Keratinocyte (primary cell): ENCODE data around the gene GLYATL1. TPM values are rescaled to one million over a fixed set of nuclear protein-coding genes. Genes with fewer than 3 reads are reported as not detected.

Experiments
- DNase-seq: peaks from one replicate; pipeline ENCODE4 v3.0.0-alpha.2; 2011; ENCODE audit warnings: low read depth, missing footprints, low spot score
- FAIRE-seq: peaks from 2 replicates; lab custom pipeline; 2011; peaks lifted over from hg19 to GRCh38; lab: Jason Lieb, UNC
- H2AFZ ChIP-seq: 2 replicates; pipeline ENCODE4 v1.6.0; 2012; ENCODE audit warnings: low read length, control low read depth, inconsistent platforms; ENCODE audit not compliant: control insufficient read depth
- H3K27ac ChIP-seq: 2 replicates; pipeline ENCODE4 v1.5.1; 2011; ENCODE audit warnings: low read length; ENCODE audit not compliant: control insufficient read depth, insufficient read depth
- H3K27me3 ChIP-seq: 3 replicates; pipeline ENCODE4 v1.6.0; 2011; ENCODE audit warnings: low read length; ENCODE audit not compliant: control insufficient read depth, insufficient read depth; ENCODE audit errors: extremely low read depth
- H3K36me3 ChIP-seq, 2 experiments: 2 replicates in 1 of 2; 3 replicates in 1 of 2; pipeline ENCODE4 v1.5.1; 2011; ENCODE audit warnings: low read length in 2 of 2, mild to moderate bottlenecking in 1 of 2; ENCODE audit not compliant: control insufficient read depth in 2 of 2, insufficient read depth in 2 of 2; ENCODE audit errors: extremely low read depth in 1 of 2
- H3K4me1 ChIP-seq: 3 replicates; pipeline ENCODE4 v1.5.1; 2011; ENCODE audit warnings: low read length; ENCODE audit not compliant: control insufficient read depth, insufficient read depth; ENCODE audit errors: extremely low read depth
- H3K4me2 ChIP-seq: 3 replicates; pipeline ENCODE4 v1.6.0; 2011; ENCODE audit warnings: low read depth, low read length; ENCODE audit not compliant: control insufficient read depth, insufficient read depth; ENCODE audit errors: extremely low read depth
- H3K4me3 ChIP-seq, 3 experiments: fragments of 200-600 bp in 1 of 3; sonication (generic) in 1 of 3; 2 replicates in 2 of 3; 3 replicates in 1 of 3; pipeline ENCODE4 v1.5.1; 2011 to 2016; ENCODE audit warnings: low read length in 3 of 3, mild to moderate bottlenecking in 3 of 3, control low read depth in 2 of 3, inconsistent platforms in 1 of 3, low read depth in 1 of 3, mixed read lengths in 1 of 3, mixed run types in 1 of 3, moderate library complexity in 1 of 3; ENCODE audit not compliant: control insufficient read depth in 2 of 3, insufficient read depth in 2 of 3; ENCODE audit errors: extremely low read depth in 1 of 3
- H3K79me2 ChIP-seq: 2 replicates; pipeline ENCODE4 v1.6.0; 2012; ENCODE audit warnings: low read length; ENCODE audit not compliant: control insufficient read depth, insufficient read depth
- H3K9ac ChIP-seq: 3 replicates; pipeline ENCODE4 v1.6.0; 2011; ENCODE audit warnings: low read length; ENCODE audit not compliant: control insufficient read depth, insufficient read depth; ENCODE audit errors: extremely low read depth
- H3K9me1 ChIP-seq: 3 replicates; pipeline ENCODE4 v1.6.0; 2011; ENCODE audit warnings: low read length; ENCODE audit not compliant: control insufficient read depth, insufficient read depth; ENCODE audit errors: extremely low read depth
- H3K9me3 ChIP-seq: 2 replicates; pipeline ENCODE4 v1.5.1; 2012; ENCODE audit warnings: low read depth, low read length; ENCODE audit not compliant: control insufficient read depth
- H4K20me1 ChIP-seq: 3 replicates; pipeline ENCODE4 v1.6.0; 2011; ENCODE audit warnings: low read length; ENCODE audit not compliant: control insufficient read depth, insufficient read depth; ENCODE audit errors: extremely low read depth
- EZH2 ChIP-seq: IDR thresholded peaks from one replicate; pipeline ENCODE4 v1.6.1; 2012; ENCODE audit warnings: inconsistent platforms, mild to moderate bottlenecking, low read length, moderate library complexity
- dilution Hi-C: fragments of 300-500 bp; cut with MboI; formaldehyde crosslinking; loops from one replicate; pipeline ENCODE4 v1.7.0; 2020; ENCODE audit warnings: low sequenced_read_pairs; ENCODE audit not compliant: extremely low pct_ligation_motif_present
- polyA minus RNA-seq, 3 experiments: library from RNA; depleted of rRNA, polyadenylated mRNA; stranded (reverse); fragments of >200 nt; gene quantifications; 1 replicate in 1 of 3; 2 replicates in 1 of 3; 3 replicates in 1 of 3; pipeline ENCODE4 v1.2.3, GENCODE V29; 2011
- polyA plus RNA-seq, 5 experiments: library from polyadenylated mRNA; depleted of rRNA in 3 of 5; stranded (reverse) in 3 of 5; stranded (forward) in 1 of 5; unstranded in 1 of 5; fragments of >200 nt; gene quantifications; 1 replicate in 1 of 5; 2 replicates in 3 of 5; 3 replicates in 1 of 5; pipeline versions ENCODE4 v1.2.1 to v1.2.3, GENCODE V29; 2011 to 2012; ENCODE audit warnings: missing spikeins in 2 of 5, low read depth in 1 of 5, low replicate concordance in 1 of 5
- TF ChIP-seq, protein P1 (sequence below), 3 experiments: IDR thresholded peaks in 1 of 3; conservative IDR thresholded peaks in 1 of 3; optimal IDR thresholded peaks in 1 of 3; 2 replicates in 2 of 3; 3 replicates in 1 of 3; pipeline versions ENCODE3 to v1.5.1; 2011; ENCODE audit warnings: low read length in 3 of 3, mild to moderate bottlenecking in 3 of 3, moderate library complexity in 2 of 3, control low read depth in 1 of 3, inconsistent platforms in 1 of 3; ENCODE audit not compliant: insufficient read depth in 2 of 3; ENCODE audit errors: extremely low read depth in 1 of 3

The GLYATL1 gene, protein sequence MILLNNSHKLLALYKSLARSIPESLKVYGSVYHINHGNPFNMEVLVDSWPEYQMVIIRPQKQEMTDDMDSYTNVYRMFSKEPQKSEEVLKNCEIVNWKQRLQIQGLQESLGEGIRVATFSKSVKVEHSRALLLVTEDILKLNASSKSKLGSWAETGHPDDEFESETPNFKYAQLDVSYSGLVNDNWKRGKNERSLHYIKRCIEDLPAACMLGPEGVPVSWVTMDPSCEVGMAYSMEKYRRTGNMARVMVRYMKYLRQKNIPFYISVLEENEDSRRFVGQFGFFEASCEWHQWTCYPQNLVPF
- polyA plus RNA-seq: 0.26 to 0.39 TPM (median 0.33 TPM) in 3 replicates
- not detected for polyA plus RNA-seq (2011; ENCODE audit: low read depth)
- polyA plus RNA-seq (2011; cell fraction: cytosol; rRNA removed): 0.09 and 0.12 TPM in 2 replicates
- 0.32 and 0.77 TPM in 2 replicates for polyA plus RNA-seq (2011; cell fraction: nucleus; rRNA removed)
- 0.61 TPM in 1 of 2 replicates, not detected in the other for polyA plus RNA-seq (2012; ENCODE audit: low replicate concordance)
- 0.48 TPM in 1 of 3 replicates, not detected in the others for polyA minus RNA-seq
- not detected for polyA minus RNA-seq (2011; cell fraction: cytosol; rRNA and poly(A)+ RNA removed)
- polyA minus RNA-seq (2011; cell fraction: nucleus; rRNA and poly(A)+ RNA removed): not detected in 2 replicates

DNA sequence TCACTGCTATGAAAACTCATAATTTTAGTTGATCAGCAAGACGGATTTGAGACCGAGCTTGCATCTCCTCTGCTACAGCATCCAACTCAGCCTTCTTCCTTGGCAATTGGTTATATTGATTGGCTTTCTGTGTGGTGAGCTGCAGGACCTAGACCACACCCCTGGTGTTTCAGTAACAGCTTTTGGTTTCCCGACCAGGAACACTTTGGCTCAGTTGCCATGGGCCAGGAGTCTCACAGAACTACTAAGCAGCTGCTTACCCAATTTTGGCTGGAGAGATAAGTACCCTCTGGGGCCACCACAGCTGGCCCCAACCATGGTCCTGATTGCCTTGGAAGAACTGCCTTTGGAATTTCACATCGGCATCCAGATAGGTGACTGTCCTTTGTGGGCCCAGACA, at the start of gene GLYATL1:
Gene GLYATL1 (plus strand): TSS at position 212 of the 400 bp plus-strand sequence. CDS start 7,600 bp downstream, outside the sequence.
- Histone ChIP-seq H3K9me3 (no peaks in the 10 kb centered on the region), H3K4me3 (no peak within 1 kb of the TSS), H3K27me3 (no peaks in the 10 kb centered on the region), H3K9me1 (no peaks in the 10 kb centered on the region), H3K4me2 (no peak within 1 kb of the TSS), H3K79me2 (no peaks in the 10 kb centered on the region), H3K36me3 (no peaks in the 10 kb centered on the region), H3K9ac (no peak within 1 kb of the TSS), H3K27ac (no peak within 1 kb of the TSS), H3K4me1 (no peaks in the 10 kb centered on the region), H2AFZ (no peak within 1 kb of the TSS), H4K20me1 (no peaks in the 10 kb centered on the region)
- dilution Hi-C loops: no loop called here
- DNase-seq (no peak), FAIRE-seq (no peak)
- TF ChIP-seq EZH2: no peak
- TF ChIP-seq, protein P1, sequence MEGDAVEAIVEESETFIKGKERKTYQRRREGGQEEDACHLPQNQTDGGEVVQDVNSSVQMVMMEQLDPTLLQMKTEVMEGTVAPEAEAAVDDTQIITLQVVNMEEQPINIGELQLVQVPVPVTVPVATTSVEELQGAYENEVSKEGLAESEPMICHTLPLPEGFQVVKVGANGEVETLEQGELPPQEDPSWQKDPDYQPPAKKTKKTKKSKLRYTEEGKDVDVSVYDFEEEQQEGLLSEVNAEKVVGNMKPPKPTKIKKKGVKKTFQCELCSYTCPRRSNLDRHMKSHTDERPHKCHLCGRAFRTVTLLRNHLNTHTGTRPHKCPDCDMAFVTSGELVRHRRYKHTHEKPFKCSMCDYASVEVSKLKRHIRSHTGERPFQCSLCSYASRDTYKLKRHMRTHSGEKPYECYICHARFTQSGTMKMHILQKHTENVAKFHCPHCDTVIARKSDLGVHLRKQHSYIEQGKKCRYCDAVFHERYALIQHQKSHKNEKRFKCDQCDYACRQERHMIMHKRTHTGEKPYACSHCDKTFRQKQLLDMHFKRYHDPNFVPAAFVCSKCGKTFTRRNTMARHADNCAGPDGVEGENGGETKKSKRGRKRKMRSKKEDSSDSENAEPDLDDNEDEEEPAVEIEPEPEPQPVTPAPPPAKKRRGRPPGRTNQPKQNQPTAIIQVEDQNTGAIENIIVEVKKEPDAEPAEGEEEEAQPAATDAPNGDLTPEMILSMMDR (optimal IDR thresholded peaks at IDR 0.05 in 1 of 3, IDR thresholded peaks at IDR 0.05 in 1 of 3, conservative IDR thresholded peaks at IDR 0.05 in 1 of 3; ENCODE audit: extremely low read depth in 1 of 3, insufficient read depth in 2 of 3, low read length in 3 of 3): no peak

DNA sequence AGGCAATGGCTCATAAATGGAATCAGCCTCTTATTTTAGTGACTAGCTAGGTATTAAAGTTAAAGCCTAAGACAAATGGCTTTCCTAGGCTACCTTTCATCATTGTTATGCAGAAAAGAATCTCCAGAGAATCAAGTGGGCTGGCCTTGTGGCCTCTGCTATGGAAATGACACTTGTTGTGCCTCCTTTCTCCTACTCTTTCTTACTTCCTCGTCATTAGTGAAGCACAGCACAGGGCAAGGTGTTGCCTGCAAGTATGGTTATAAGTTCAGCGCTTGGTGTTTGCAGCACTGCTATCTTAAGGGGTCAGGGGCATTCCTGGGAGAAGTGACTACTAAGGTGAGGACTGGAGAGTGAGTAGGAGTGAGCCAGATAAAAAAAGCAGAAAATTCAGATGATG, 45.4 kb upstream of the GLYATL1 start:
- no peak overlapping the region for H3K27ac ChIP-seq
- H3K79me2 ChIP-seq: no peaks in the 10 kb centered on the region
- no peaks in the 10 kb centered on the region for H3K9me3 ChIP-seq
- H4K20me1 ChIP-seq: no peaks in the 10 kb centered on the region
- H3K36me3 ChIP-seq: no peaks in the 10 kb centered on the region
- no peak overlapping the region for H3K4me3 ChIP-seq
- DNase-seq: no peak
- H3K4me2 ChIP-seq: no peak overlapping the region
- no peak for TF ChIP-seq EZH2
- TF ChIP-seq, protein P1 (optimal IDR thresholded peaks at IDR 0.05 in 1 of 3, IDR thresholded peaks at IDR 0.05 in 1 of 3, conservative IDR thresholded peaks at IDR 0.05 in 1 of 3; ENCODE audit: extremely low read depth in 1 of 3, insufficient read depth in 2 of 3, low read length in 3 of 3): no peak
- FAIRE-seq: no peak
- dilution Hi-C loops: no loop called here
- no peak overlapping the region for H3K9ac ChIP-seq
- no peaks in the 10 kb centered on the region for H3K9me1 ChIP-seq
- no peak overlapping the region for H2AFZ ChIP-seq
- no peaks in the 10 kb centered on the region for H3K27me3 ChIP-seq
- H3K4me1 ChIP-seq: no peaks in the 10 kb centered on the region
